Measurements from ENCODE around the gene NXF1. TPM values are rescaled to one million over a fixed set of nuclear protein-coding genes. Genes with fewer than 3 reads are reported as not detected.
"Not testable (repeated sequence)": the region's sequence is repeated elsewhere in the genome, so short reads cannot be mapped to it uniquely, and the experiment has no call there.

Gene NXF1
- total RNA-seq, 4 donors from 2014 or later: 56.6 to 114 (median 79.6) TPM

GRCh38 chr11:62842171-62842741 is 37.0 kb upstream of the NXF1 start:
- 5 to 6% methylated on average over 29 to 30 of the region's 30 CpGs for WGBS, 2 donors
- H3K4me3 ChIP-seq (ENCODE audit: low read depth, poor library complexity, severe bottlenecking): peak overlapping the region; percentile 24
- intact Hi-C loops (cut with DNase I; ENCODE audit: low total_unique reads): loop anchor here (10.0 kb wide), 1 partner anchor 1687 kb away; no protein-coding TSS in a partner anchor
- TF ChIP-seq POLR2A (IDR thresholded peaks at IDR 0.05) (no peak), CTCF (IDR thresholded peaks at IDR 0.05) (no peak)
- peak; percentile 32 to 91 for DNase-seq (ENCODE audit: low spot score in 2 of 2)

- H3K4me3 ChIP-seq (ENCODE audit: low read depth, poor library complexity, severe bottlenecking): peak overlapping the region; percentile 24
- peak; percentile 92 to 96 for DNase-seq (ENCODE audit: low spot score in 2 of 2)
- WGBS, 2 donors: 0% methylated on average over 33 of the region's 33 CpGs
- intact Hi-C loops (cut with DNase I; ENCODE audit: low total_unique reads): loop anchor here (10.0 kb wide), 1 partner anchor 1687 kb away; no protein-coding TSS in a partner anchor
- TF ChIP-seq CTCF (IDR thresholded peaks at IDR 0.05) (no peak), POLR2A (IDR thresholded peaks at IDR 0.05) (peak in 1 of 2 donors; percentile 99)
These were observed 36.3 kb upstream of the NXF1 start for GRCh38 chr11:62841361-62842170.

GRCh38 chr11:62840721-62841360 is 35.6 kb upstream of the NXF1 start:
- intact Hi-C loops (cut with DNase I; ENCODE audit: low total_unique reads): loop anchor here (10.0 kb wide), 1 partner anchor 1686 kb away; no protein-coding TSS in a partner anchor
- DNase-seq (ENCODE audit: low spot score in 2 of 2): peak; percentile 78 to 97
- 0 to 1% methylated on average over 41 of the region's 41 CpGs for WGBS, 2 donors
- H3K4me3 ChIP-seq (ENCODE audit: low read depth, poor library complexity, severe bottlenecking): not testable (repeated sequence)

- 1% methylated on average over 30 to 54 of the region's 62 CpGs for WGBS, 2 donors
- peak within 1 kb of the TSS; percentile 67 for H3K4me3 ChIP-seq (ENCODE audit: low read depth, poor library complexity, severe bottlenecking)
- TF ChIP-seq POLR2A (IDR thresholded peaks at IDR 0.05): peak in 1 of 2 donors; percentile 79
- TF ChIP-seq CTCF (IDR thresholded peaks at IDR 0.05): no peak
- DNase-seq (ENCODE audit: low spot score in 2 of 2): peak; percentile 92 to 98
- intact Hi-C loops (cut with DNase I; ENCODE audit: low total_unique reads): no loop called here
These were observed 34.1 kb upstream of the NXF1 start, which contains the start of gene WDR74 for GRCh38 chr11:62839050-62839945. WDR74 (minus strand) TSS chr11:62839590; CDS start chr11:62839570, 20 bp downstream.

GRCh38 chr11:62835336-62835735 is 30.1 kb upstream of the NXF1 start:
- no peak for DNase-seq (ENCODE audit: low spot score in 2 of 2)
- intact Hi-C loops (cut with DNase I; ENCODE audit: low total_unique reads): no loop called here
- no peak overlapping the region for H3K4me3 ChIP-seq (ENCODE audit: low read depth, poor library complexity, severe bottlenecking)
- 81 to 89% methylated on average over 8 of the region's 8 CpGs for WGBS, 2 donors
- TF ChIP-seq POLR2A (IDR thresholded peaks at IDR 0.05) (no peak), CTCF (IDR thresholded peaks at IDR 0.05) (no peak)

Data from lower leg skin (tissue), 4 donors.